KMS-11 (cell line): Measurements from ENCODE around the gene MCOLN3.
"Not testable (repeated sequence)": the region's sequence is repeated elsewhere in the genome, so short reads cannot be mapped to it uniquely, and the experiment has no call there.

ENCODE experiments used
- H2AFZ ChIP-seq: fragments of 200-600 bp; sonication (generic); 2 replicates; pipeline ENCODE4 v1.6.1; 2016; ENCODE audit warnings: antibody characterized with exemption, mixed run types, low read depth
- H3K27ac ChIP-seq: fragments of 200-600 bp; sonication (generic); 2 replicates; pipeline ENCODE4 v1.6.1; 2016; ENCODE audit warnings: mild to moderate bottlenecking, mixed run types
- H3K27me3 ChIP-seq: fragments of 200-600 bp; sonication (generic); 2 replicates; pipeline ENCODE4 v1.6.1; 2017; ENCODE audit warnings: mild to moderate bottlenecking, low read depth, mixed run types, moderate library complexity; ENCODE audit not compliant: insufficient read depth
- H3K36me3 ChIP-seq: fragments of 200-600 bp; sonication (generic); 2 replicates; pipeline ENCODE4 v1.6.1; 2017; ENCODE audit warnings: mild to moderate bottlenecking, mixed run types; ENCODE audit not compliant: insufficient read depth
- H3K4me1 ChIP-seq: fragments of 200-600 bp; sonication (generic); 2 replicates; pipeline ENCODE4 v1.6.1; 2016; ENCODE audit warnings: mild to moderate bottlenecking, low read depth, mixed run types; ENCODE audit not compliant: poor library complexity, severe bottlenecking
- H3K4me2 ChIP-seq: fragments of 200-600 bp; sonication (generic); 2 replicates; pipeline ENCODE4 v1.7.0; 2016; ENCODE audit warnings: mild to moderate bottlenecking, mixed run types
- H3K4me3 ChIP-seq: fragments of 200-600 bp; sonication (generic); IDR thresholded peaks from 2 replicates; pipeline ENCODE4 v1.6.1; 2017; ENCODE audit warnings: low read depth, low read length, mixed read lengths; ENCODE audit not compliant: insufficient read depth
- H3K79me2 ChIP-seq: fragments of 200-600 bp; sonication (generic); 2 replicates; pipeline ENCODE4 v1.6.1; 2016; ENCODE audit warnings: low read depth, mixed run types; ENCODE audit not compliant: insufficient read depth
- H3K9ac ChIP-seq: fragments of 200-600 bp; sonication (generic); 2 replicates; pipeline ENCODE4 v1.6.1; 2016; ENCODE audit warnings: mild to moderate bottlenecking, mixed run types
- H4K20me1 ChIP-seq: fragments of 200-600 bp; sonication (generic); 2 replicates; pipeline ENCODE4 v1.6.1; 2016; ENCODE audit warnings: mild to moderate bottlenecking, mixed run types; ENCODE audit not compliant: insufficient read depth
- TF ChIP-seq, protein P1 (sequence below): fragments of 200-600 bp; sonication (generic); conservative IDR thresholded peaks from 2 replicates; pipeline ENCODE4 v1.6.1; 2017; ENCODE audit warnings: low read depth, mild to moderate bottlenecking, antibody characterized with exemption, low read length, moderate library complexity, mixed read lengths

Gene MCOLN3

DNA sequence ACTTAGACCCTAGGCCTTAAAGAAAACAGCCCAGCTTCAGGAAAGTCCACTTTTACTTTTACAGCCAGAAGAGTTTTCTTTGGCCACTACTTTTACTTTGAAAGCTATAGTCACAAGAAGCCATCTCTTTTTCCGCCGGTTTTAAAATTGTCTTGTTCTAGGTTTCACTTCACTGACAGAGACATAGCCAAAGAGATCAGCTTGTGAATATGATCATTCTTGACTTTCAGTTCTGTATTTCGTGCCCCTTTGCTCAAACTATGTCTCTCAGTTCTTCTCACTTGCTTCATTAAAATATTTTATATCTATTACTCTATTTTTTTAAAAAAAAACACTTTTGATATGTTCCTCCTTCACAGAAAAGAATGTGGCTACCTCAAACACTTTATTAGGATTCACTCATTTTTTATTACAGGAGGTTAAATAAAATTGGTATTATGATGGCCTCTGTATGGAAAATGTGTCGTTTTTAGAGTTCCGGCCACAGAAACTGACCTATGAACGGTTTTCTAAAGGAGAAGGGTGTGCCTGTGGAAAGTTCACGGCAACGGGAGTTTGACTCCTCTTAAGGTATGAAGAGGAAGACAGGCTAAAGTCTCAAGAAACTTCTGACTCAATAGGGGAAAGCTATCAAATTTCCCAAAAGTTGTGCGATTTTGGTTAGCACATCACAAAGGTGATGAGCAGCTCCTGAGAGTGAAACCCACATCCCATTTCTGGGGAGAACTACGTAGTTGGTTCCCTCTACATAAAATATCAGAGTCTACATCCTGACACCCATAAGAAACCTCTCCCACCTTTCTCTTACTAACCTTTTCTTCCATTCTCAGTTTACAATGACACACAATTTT lies 52.6 kb downstream of the MCOLN3 start:
- peak overlapping the region; percentile 37; the same call in 1 of the 2 replicates for H3K4me2 ChIP-seq
- peaks cover 4% of the 10 kb centered on the region for H3K4me1 ChIP-seq
- H3K36me3 ChIP-seq = no peaks in the 10 kb centered on the region
- no peak overlapping the region for H3K4me3 ChIP-seq
- no peaks in the 10 kb centered on the region for H3K79me2 ChIP-seq
- H3K27ac ChIP-seq = no peak overlapping the region
- H3K27me3 ChIP-seq = no peaks in the 10 kb centered on the region
- no peaks in the 10 kb centered on the region for H4K20me1 ChIP-seq
- no peak overlapping the region for H3K9ac ChIP-seq
- no peak overlapping the region for H2AFZ ChIP-seq
- TF ChIP-seq, protein P1, sequence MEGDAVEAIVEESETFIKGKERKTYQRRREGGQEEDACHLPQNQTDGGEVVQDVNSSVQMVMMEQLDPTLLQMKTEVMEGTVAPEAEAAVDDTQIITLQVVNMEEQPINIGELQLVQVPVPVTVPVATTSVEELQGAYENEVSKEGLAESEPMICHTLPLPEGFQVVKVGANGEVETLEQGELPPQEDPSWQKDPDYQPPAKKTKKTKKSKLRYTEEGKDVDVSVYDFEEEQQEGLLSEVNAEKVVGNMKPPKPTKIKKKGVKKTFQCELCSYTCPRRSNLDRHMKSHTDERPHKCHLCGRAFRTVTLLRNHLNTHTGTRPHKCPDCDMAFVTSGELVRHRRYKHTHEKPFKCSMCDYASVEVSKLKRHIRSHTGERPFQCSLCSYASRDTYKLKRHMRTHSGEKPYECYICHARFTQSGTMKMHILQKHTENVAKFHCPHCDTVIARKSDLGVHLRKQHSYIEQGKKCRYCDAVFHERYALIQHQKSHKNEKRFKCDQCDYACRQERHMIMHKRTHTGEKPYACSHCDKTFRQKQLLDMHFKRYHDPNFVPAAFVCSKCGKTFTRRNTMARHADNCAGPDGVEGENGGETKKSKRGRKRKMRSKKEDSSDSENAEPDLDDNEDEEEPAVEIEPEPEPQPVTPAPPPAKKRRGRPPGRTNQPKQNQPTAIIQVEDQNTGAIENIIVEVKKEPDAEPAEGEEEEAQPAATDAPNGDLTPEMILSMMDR = no peak

DNA sequence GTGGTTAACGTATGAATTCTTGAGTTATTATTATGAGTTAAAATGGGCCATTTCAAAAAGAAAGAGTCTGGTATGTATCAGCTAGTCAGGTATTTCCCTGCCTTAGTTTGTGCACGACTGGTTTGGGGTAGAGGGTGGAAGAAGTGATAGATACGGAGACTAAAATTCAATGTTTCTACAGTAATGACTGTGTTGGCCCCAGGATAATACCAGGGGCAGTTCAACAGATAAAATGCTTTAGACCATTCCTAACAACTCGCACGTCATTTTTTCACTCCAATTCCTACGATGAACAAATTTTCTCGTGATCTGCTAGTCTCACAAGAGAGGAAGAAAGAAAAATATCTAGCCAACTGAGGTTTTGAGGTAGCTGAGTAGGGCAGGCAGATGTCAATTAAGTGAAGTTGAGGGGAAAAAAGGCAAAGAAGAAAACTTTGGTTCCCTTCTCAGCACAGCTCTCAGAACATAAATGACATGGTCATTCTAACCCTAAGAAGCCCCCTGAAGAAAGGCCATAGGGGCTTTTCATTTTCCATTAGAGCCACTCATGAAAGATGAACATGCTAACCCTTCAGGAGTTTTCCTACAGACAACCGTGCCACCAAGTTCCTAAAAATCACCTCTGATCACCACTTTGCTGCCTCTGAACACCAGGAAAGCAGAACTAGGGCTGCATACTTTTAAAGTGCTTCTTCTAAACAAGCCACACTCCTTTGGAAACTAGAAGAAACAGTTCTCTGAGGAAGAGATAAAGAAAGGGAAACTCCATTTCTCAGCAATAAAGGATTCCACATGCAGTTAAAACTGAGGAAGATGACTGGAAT lies 57.0 kb downstream of the MCOLN3 start:
- Histone ChIP-seq H4K20me1 (no peaks in the 10 kb centered on the region), H3K4me2 (no peak overlapping the region), H3K4me1 (peaks cover 4% of the 10 kb centered on the region), H3K27me3 (no peaks in the 10 kb centered on the region), H3K36me3 (no peaks in the 10 kb centered on the region), H3K9ac (no peak overlapping the region), H3K27ac (no peak overlapping the region), H3K4me3 (no peak overlapping the region), H3K79me2 (no peaks in the 10 kb centered on the region), H2AFZ (no peak overlapping the region)
- TF ChIP-seq, protein P1 = no peak

GRCh38 chr1:84988588-84988987 lies 59.7 kb downstream of the MCOLN3 start:
- H3K9ac ChIP-seq = no peak overlapping the region
- no peak overlapping the region for H3K27ac ChIP-seq
- H3K27me3 ChIP-seq = no peaks in the 10 kb centered on the region
- TF ChIP-seq, protein P1 = no peak
- no peak overlapping the region for H3K4me2 ChIP-seq
- no peaks in the 10 kb centered on the region for H3K36me3 ChIP-seq
- H3K4me1 ChIP-seq = no peaks in the 10 kb centered on the region
- no peaks in the 10 kb centered on the region for H4K20me1 ChIP-seq
- H2AFZ ChIP-seq = no peak overlapping the region
- no peak overlapping the region for H3K4me3 ChIP-seq
- no peaks in the 10 kb centered on the region for H3K79me2 ChIP-seq

DNA sequence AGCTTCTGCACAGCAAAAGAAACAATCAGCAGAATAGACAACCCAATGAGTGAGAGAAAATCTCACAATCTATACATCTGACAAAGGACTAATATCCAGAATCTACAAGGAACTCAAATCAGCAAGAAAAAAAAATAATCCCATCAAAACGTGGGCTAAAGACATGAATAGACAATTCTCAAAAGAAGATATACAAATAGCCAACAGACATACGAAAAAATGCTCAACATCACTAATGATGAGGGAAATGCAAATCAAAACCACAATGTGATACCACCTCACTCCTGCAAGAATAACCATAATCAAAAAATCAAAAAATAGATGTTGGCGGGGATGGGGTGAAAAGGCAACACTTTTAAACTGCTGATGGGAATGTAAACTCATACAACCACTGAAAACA lies 61.7 kb downstream of the MCOLN3 start:
- not testable (repeated sequence) for H3K4me2 ChIP-seq, H3K27me3 ChIP-seq, H3K4me1 ChIP-seq, H3K4me3 ChIP-seq, H4K20me1 ChIP-seq, H3K27ac ChIP-seq, H3K9ac ChIP-seq, H3K79me2 ChIP-seq, H2AFZ ChIP-seq, H3K36me3 ChIP-seq
